NT2/D1 (cell line): ENCODE measurements around the gene INSIG1.

Source experiments
- SUZ12 ChIP-seq: IDR thresholded peaks from 2 replicates; pipeline ENCODE4 v1.6.1; 2011; ENCODE audit not compliant: insufficient read length, insufficient read depth; ENCODE audit errors: extremely low read depth
- YY1 ChIP-seq: IDR thresholded peaks from 2 replicates; pipeline ENCODE4 v1.6.1; 2011; ENCODE audit not compliant: insufficient read length, insufficient read depth
- ZNF274 ChIP-seq: IDR thresholded peaks from 2 replicates; pipeline ENCODE4 v1.6.1; 2011; ENCODE audit warnings: mild to moderate bottlenecking, low read depth, low read length

- TF ChIP-seq YY1 (no peak), SUZ12 (no peak), ZNF274 (no peak)
Measured at GRCh38 chr7:155343661-155344121, 46.0 kb downstream of the INSIG1 start.
